Tracheal epithelial cell (primary cell): ENCODE results near the gene FRRS1L. TPM values are rescaled to one million over a fixed set of nuclear protein-coding genes. Genes with fewer than 3 reads are reported as not detected.

Experiments
- total RNA-seq: library from RNA; depleted of rRNA; stranded (reverse); fragments of >200 nt; gene quantifications from 2 replicates; pipeline ENCODE4 v1.2.1, GENCODE V29; 2014

Gene FRRS1L, protein sequence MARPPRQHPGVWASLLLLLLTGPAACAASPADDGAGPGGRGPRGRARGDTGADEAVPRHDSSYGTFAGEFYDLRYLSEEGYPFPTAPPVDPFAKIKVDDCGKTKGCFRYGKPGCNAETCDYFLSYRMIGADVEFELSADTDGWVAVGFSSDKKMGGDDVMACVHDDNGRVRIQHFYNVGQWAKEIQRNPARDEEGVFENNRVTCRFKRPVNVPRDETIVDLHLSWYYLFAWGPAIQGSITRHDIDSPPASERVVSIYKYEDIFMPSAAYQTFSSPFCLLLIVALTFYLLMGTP
- total RNA-seq = under 0.01 TPM in 1 of 2 replicates, not detected in the other

GRCh38 chr9:109166771-109167601 lies at the start of gene FRRS1L:
TSS of gene FRRS1L (minus strand) at chr9:109167249. CDS start at chr9:109167138, 111 bp downstream.

DNA sequence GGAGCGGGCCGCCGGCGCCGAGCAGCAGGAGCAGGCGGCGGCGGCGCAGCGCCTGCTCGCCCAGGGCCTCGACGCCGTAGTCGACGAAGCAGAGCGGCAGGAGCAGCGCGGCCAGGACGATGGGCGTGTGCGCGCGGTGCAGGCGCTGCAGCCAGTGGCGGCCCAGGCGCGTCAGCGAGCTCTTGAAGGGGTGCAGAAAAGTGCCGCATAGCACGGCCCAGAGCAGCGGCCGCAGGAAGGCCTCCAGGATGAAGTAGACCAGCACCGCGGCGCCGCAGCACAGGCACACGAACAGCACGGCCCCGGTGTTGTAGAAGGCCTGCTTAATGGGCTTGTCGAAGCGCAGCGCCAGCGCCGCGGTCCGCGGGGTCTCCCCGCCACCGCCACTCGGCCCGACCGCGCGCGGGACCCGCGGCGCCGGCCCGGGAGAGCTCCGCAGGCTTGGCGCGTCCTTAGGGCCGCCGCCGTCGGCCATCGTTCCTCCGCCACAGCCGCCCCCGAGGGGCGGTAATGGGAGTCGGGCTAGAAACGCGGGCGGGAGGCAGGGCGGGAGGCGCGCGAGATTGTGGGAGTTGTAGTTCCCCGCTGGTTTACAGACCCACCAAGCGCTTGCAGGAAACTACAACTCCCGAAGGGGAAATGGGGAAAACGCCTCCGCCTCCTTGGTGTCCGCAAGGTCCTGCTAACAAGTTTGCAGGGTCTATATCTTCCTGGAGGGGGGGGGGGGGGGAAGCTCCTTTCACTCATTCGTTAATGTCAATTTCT lies 47.4 kb downstream of the FRRS1L start, which contains the start of gene TMEM245:
TMEM245 (minus strand) TSS at position 509 of the 765 bp plus-strand sequence; CDS start at position 475, 34 bp downstream.

Other genes starting within 250 kb of the FRRS1L start
- 40.5 and 42.8 TPM in 2 replicates for gene ELP1, start 233.1 kb downstream of the FRRS1L start, total RNA-seq
- 2.2 and 6.4 TPM in 2 replicates for gene ABITRAM, start 232.8 kb downstream of the FRRS1L start, total RNA-seq
- 27.9 and 40.2 TPM in 2 replicates for gene CTNNAL1, start 153.8 kb downstream of the FRRS1L start, total RNA-seq
- gene TMEM245, start 47.3 kb downstream of the FRRS1L start, total RNA-seq = 40.0 and 47.1 TPM in 2 replicates
- gene EPB41L4B, start 153.8 kb upstream of the FRRS1L start, total RNA-seq = 24.6 and 31.5 TPM in 2 replicates